Measurements from ENCODE around the gene PLSCR4.

The PLSCR4 gene

DNA sequence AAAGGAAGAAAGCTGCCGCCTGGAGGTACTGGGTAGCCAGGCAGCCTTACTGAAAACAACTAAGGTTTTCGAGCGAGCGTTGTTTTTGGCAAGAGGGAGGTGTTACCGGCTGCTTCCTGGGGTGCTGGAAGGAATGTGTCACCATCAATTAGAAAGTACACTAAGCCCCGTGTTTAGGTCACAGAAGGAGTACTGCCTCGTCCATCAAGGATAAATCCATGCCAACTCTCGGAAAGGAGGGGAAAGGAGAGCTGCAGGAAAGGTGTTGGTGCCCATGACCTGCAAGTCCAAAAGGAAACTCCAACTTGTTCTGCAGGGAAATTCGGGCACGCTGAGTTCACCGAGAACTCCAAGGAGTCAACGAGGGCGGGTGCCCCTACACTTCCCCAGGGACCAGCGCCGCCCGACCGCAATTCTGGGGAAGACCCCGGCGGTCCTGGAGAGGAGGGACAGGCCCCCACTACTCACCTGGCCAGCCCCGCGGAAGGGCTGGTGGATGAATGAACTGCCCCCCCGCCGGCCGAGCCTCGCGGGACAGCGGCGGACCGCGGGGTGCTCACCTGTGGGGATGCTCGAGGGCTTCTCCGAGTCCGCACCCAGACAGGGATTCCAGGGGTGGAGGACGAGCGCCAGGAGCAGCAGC, 90.5 kb downstream of the PLSCR4 start:
- no peak for DNase-seq

GRCh38 chr3:146159616-146160320, 91.1 kb downstream of the PLSCR4 start:
- DNase-seq = no peak

GRCh38 chr3:146159037-146159436, 91.9 kb downstream of the PLSCR4 start:
- no peak for DNase-seq

GRCh38 chr3:146157325-146158060, 93.4 kb downstream of the PLSCR4 start:
- no peak for DNase-seq

GRCh38 chr3:146156666-146157314, 94.1 kb downstream of the PLSCR4 start:
- DNase-seq = no peak

DNA sequence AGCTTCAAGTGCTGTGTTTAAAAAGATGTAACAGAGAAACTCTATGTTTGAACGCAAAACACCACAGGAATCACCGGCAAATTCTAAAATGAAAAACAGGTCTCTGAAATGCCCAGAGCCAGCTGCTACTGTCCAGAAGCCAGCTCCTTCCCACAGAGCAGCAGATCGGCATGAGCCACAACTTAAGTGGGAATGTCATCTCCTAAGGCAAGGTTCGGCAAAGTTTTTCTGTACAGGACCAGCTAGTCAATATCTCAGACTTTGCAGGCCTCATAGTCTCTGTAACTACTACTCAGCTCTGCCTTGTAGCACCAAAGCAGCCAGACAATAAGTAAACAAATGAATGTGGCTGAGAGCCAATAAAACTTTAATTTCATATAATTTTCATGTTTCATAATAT, 94.8 kb downstream of the PLSCR4 start:
- DNase-seq = no peak

- no peak for DNase-seq
Measured at GRCh38 chr3:146154995-146155394, 95.9 kb downstream of the PLSCR4 start.

DNA sequence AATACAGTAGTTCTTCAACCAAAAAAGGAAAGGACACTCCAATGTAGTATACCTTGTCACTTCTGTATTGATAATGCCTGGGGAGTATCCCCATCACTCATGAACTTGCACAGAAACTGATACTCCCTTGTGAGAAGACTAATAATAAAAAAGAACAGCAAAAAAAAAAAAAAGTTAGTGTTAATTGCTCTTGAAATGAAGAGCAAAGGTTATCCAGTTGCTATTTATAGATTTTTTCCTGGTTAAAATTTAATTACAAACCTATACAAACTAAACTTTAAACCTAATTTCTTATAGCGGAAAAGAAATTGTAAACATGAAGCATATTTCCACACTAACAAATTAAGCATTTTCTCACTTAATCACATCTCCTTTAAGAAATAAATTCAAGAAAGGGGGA, 96.6 kb downstream of the PLSCR4 start:
- no peak for DNase-seq

DNA sequence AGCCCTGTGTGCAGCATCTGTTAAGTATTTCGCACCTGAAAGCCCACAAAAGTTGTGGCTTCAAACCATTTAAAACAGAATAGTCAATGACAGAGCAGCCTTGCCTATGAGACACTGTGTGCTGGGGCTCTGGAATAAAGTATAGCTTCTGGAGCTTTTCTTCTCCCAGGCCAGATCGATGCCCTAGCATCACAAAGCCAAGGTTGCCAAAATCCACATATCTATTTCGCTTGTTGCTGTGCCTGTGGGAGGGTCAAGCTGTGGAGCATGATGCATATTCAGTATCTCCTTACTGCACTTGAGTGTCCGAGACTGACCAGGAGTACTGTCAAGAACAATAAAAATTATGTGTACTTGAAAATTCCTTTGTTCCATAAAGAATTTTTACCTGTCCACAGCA, 97.5 kb downstream of the PLSCR4 start:
- no peak for DNase-seq

DNA sequence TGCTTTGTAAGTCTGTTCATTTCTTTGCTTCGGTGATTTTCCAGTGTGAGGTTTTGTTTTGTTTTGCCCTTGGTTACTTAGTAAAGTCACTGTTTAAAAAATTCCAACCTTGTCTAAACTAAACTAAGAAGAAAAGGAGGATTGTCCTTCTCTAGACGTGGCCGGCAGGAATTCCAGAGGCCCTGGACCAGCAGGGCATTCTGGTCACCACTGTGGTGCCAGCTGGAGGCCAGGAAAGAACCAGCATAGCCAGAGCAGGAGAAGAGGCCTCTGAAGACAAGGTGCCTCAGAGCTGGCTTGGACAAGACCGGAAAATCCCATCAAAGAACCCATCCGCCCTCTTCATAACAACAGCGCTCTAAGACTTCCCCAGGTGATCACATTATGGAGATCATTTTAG, 98.1 kb downstream of the PLSCR4 start:
- DNase-seq = no peak

- no peak for DNase-seq
Measured at GRCh38 chr3:146148468-146148931, 102.4 kb downstream of the PLSCR4 start.

DNA sequence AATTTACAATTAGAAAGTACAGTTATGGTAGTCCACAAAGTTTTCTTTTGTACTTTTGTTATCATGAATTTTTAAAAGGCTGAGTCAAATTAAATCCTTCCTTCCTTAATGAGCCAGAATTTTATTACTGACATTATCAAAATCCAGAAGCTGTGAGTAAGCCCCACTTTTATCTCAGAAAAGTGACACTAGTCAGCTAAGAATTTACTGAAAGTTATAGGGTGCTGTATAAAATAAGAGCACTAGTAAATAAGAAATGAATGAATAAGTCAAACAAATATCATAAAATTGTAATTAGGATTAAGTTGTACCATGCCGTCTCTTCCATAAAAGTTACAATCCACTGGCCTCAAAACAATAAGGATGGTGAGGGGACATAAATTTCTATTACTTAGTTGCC, 105.3 kb downstream of the PLSCR4 start:
- DNase-seq = no peak

DNA sequence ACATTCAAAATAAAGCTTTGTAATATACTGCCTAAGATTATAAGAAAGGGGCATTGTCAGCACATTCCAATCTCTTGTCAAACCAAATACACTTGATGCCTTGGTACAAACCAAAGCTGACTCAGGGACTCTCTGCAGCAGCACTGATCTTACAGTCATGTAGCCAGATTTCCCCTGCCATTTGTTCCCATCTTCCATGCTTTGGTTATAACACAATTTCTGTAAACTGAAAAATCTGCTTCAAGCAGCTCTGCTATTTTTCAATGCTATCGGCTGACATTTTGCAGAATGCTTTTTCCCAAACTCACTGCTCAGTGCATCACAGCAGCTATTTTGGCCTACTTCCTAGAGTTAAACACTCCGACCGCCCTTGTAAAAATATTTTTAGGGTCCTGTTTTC, 108.1 kb downstream of the PLSCR4 start:
- no peak for DNase-seq

Measured in activated CD4-positive, CD25-positive, alpha-beta regulatory T cell treated with anti-CD3 and anti-CD28 coated beads, Interleukin-2, amount 50 U/mL, for 72 hours (primary cell).